HG02588 (cell line): ENCODE results near the gene AKAP8L.

Experiments
- ATAC-seq: cut with Tn5 transposase; IDR thresholded peaks from one replicate; pipeline ENCODE4 v1.9.1; 2021; ENCODE audit warnings: mild to moderate bottlenecking, moderate library complexity; ENCODE audit not compliant: unreplicated experiment

AKAP8L gene

GRCh38 chr19:15418579-15419412 lies at the start of gene AKAP8L:
Gene AKAP8L, minus strand, starts transcription at chr19:15418988. Its CDS starts 65 bp downstream, at chr19:15418923.
- peak; percentile 90 for ATAC-seq

- ATAC-seq = no peak
Measured at GRCh38 chr19:15467734-15468214, 49.0 kb upstream of the AKAP8L start.

GRCh38 chr19:15466851-15467733 lies 48.3 kb upstream of the AKAP8L start:
- ATAC-seq = peak; percentile 45

- ATAC-seq = peak; percentile 30
Measured at GRCh38 chr19:15464394-15465385, 45.9 kb upstream of the AKAP8L start, which contains the start of gene RASAL3. Gene RASAL3, minus strand, starts transcription at chr19:15464544. Its CDS starts 186 bp downstream, at chr19:15464358.

GRCh38 chr19:15463861-15464371 lies 45.1 kb upstream of the AKAP8L start:
- peak; percentile 39 for ATAC-seq

- ATAC-seq = no peak
Measured at GRCh38 chr19:15461694-15462093, 42.9 kb upstream of the AKAP8L start.

- no peak for ATAC-seq
Measured at GRCh38 chr19:15457701-15458484, 39.1 kb upstream of the AKAP8L start.

- no peak for ATAC-seq
Measured at GRCh38 chr19:15456871-15457700, 38.3 kb upstream of the AKAP8L start.

- no peak for ATAC-seq
Measured at GRCh38 chr19:15456441-15456840, 37.7 kb upstream of the AKAP8L start.

- no peak for ATAC-seq
Measured at GRCh38 chr19:15455996-15456395, 37.2 kb upstream of the AKAP8L start.

- no peak for ATAC-seq
Measured at GRCh38 chr19:15453906-15454860, 35.4 kb upstream of the AKAP8L start.

GRCh38 chr19:15453091-15453578 lies 34.3 kb upstream of the AKAP8L start:
- no peak for ATAC-seq

GRCh38 chr19:15452111-15453047 lies 33.6 kb upstream of the AKAP8L start:
- no peak for ATAC-seq

- ATAC-seq = no peak
Measured at GRCh38 chr19:15450528-15450890, 31.7 kb upstream of the AKAP8L start.

- ATAC-seq = no peak
Measured at GRCh38 chr19:15449620-15450527, 31.1 kb upstream of the AKAP8L start, which contains the start of gene WIZ. Gene WIZ, minus strand, starts transcription at chr19:15449956. Its CDS starts 1,649 bp downstream, at chr19:15448307.
